AG08395 (cell line): ENCODE results near the gene LYPD3.
"Not testable (repeated sequence)": the region's sequence is repeated elsewhere in the genome, so short reads cannot be mapped to it uniquely, and the experiment has no call there.

Experiments used
- DNase-seq: peaks from one replicate; pipeline ENCODE4 v3.0.0; 2012; ENCODE audit warnings: mixed read lengths, low spot score

The LYPD3 gene

GRCh38 chr19:43465468-43466120, at the start of gene LYPD3:
TSS of gene LYPD3 (minus strand) at chr19:43465608. CDS start at chr19:43465571, 37 bp downstream.
- peak; percentile 46 for DNase-seq

- DNase-seq, result not testable (repeated sequence)
These were observed 47.0 kb upstream of the LYPD3 start for GRCh38 chr19:43512399-43512798.

GRCh38 chr19:43511324-43511723, 45.9 kb upstream of the LYPD3 start:
- DNase-seq, result no peak

- no peak for DNase-seq
These were observed 45.3 kb upstream of the LYPD3 start for GRCh38 chr19:43510713-43511112.

- DNase-seq, result no peak
These were observed 42.5 kb upstream of the LYPD3 start for GRCh38 chr19:43507880-43508279.

- DNase-seq, result no peak
These were observed 41.2 kb upstream of the LYPD3 start for GRCh38 chr19:43506629-43507028.

GRCh38 chr19:43505941-43506340, 40.5 kb upstream of the LYPD3 start:
- DNase-seq, result no peak

GRCh38 chr19:43505186-43505456, 39.7 kb upstream of the LYPD3 start:
- DNase-seq, result no peak

GRCh38 chr19:43504426-43505185, 39.2 kb upstream of the LYPD3 start, which contains the start of gene PHLDB3:
TSS of gene PHLDB3 (minus strand) at chr19:43504746. CDS start at chr19:43504118, 628 bp downstream.
- DNase-seq, result no peak

- DNase-seq, result peak; percentile 99
These were observed 38.4 kb upstream of the LYPD3 start for GRCh38 chr19:43503501-43504425.

GRCh38 chr19:43502419-43502976, 37.1 kb upstream of the LYPD3 start:
- no peak for DNase-seq

GRCh38 chr19:43501661-43502418, 36.4 kb upstream of the LYPD3 start:
- DNase-seq, result no peak

GRCh38 chr19:43499042-43499441, 33.6 kb upstream of the LYPD3 start:
- no peak for DNase-seq

- DNase-seq, result no peak
These were observed 32.9 kb upstream of the LYPD3 start for GRCh38 chr19:43498233-43498842.

GRCh38 chr19:43496960-43497359, 31.6 kb upstream of the LYPD3 start:
- DNase-seq, result no peak

- no peak for DNase-seq
These were observed 29.7 kb upstream of the LYPD3 start for GRCh38 chr19:43495082-43495481.

GRCh38 chr19:43490759-43491158, 25.4 kb upstream of the LYPD3 start:
- DNase-seq, result no peak

GRCh38 chr19:43489979-43490599, 24.7 kb upstream of the LYPD3 start:
- no peak for DNase-seq

GRCh38 chr19:43489310-43489709, 23.9 kb upstream of the LYPD3 start:
- no peak for DNase-seq

- DNase-seq, result no peak
These were observed 22.8 kb upstream of the LYPD3 start for GRCh38 chr19:43488179-43488578.

GRCh38 chr19:43486412-43486811, 21.0 kb upstream of the LYPD3 start:
- no peak for DNase-seq
